ENCODE measurements around the gene TXN2.

- TF ChIP-seq EP300 (IDR thresholded peaks at IDR 0.05): no peak
- no peak for TF ChIP-seq CTCF (IDR thresholded peaks at IDR 0.05)
- no peak for TF ChIP-seq POLR2A (IDR thresholded peaks at IDR 0.05; ENCODE audit: low read depth)
- no peak for TF ChIP-seq POLR2AphosphoS5 (IDR thresholded peaks at IDR 0.05)
These were observed 46.9 kb upstream of the TXN2 start for GRCh38 chr22:36528341-36528740.

All from esophagus muscularis mucosa (tissue), 4 donors.